Type B pancreatic cell (in vitro differentiated cells): Measurements from ENCODE around the gene IPCEF1. TPM values are rescaled to one million over a fixed set of nuclear protein-coding genes. Genes with fewer than 3 reads are reported as not detected.

ENCODE experiments used
- DNase-seq: peaks from one replicate; pipeline ENCODE4 v3.0.0; 2021; ENCODE audit warnings: mixed read lengths; ENCODE audit not compliant: unreplicated experiment; ENCODE audit errors: extremely low spot score
- H3K27ac Mint-ChIP-seq: 2 replicates; pipeline ENCODE4 v1.8.0; 2021; ENCODE audit warnings: mild to moderate bottlenecking, mixed read lengths
- H3K27me3 Mint-ChIP-seq: 2 replicates; pipeline ENCODE4 v1.8.0; 2021; ENCODE audit warnings: mixed read lengths
- H3K36me3 Mint-ChIP-seq: 2 replicates; pipeline ENCODE4 v1.8.0; 2021; ENCODE audit warnings: mixed read lengths
- H3K4me1 Mint-ChIP-seq: one replicate; pipeline ENCODE4 v1.8.0; 2021; ENCODE audit warnings: mixed read lengths; ENCODE audit not compliant: unreplicated experiment
- H3K4me3 Mint-ChIP-seq: 2 replicates; pipeline ENCODE4 v1.8.0; 2021; ENCODE audit warnings: mild to moderate bottlenecking, mixed read lengths
- H3K9me3 Mint-ChIP-seq: 2 replicates; pipeline ENCODE4 v1.8.0; 2021; ENCODE audit warnings: mixed read lengths
- total RNA-seq: library from RNA; stranded (reverse); gene quantifications from 2 replicates; pipeline ENCODE4 v1.2.1, GENCODE V29; 2021; ENCODE audit warnings: low replicate concordance
- TF ChIP-seq, protein P1 (sequence below): fragments of 200-600 bp; sonication (generic); conservative IDR thresholded peaks from 2 replicates; pipeline ENCODE4 v1.5.0; 2021; ENCODE audit warnings: antibody characterized with exemption, mild to moderate bottlenecking

The IPCEF1 gene
- total RNA-seq, 1 donor from 2014 or later = 1.0 TPM

DNA sequence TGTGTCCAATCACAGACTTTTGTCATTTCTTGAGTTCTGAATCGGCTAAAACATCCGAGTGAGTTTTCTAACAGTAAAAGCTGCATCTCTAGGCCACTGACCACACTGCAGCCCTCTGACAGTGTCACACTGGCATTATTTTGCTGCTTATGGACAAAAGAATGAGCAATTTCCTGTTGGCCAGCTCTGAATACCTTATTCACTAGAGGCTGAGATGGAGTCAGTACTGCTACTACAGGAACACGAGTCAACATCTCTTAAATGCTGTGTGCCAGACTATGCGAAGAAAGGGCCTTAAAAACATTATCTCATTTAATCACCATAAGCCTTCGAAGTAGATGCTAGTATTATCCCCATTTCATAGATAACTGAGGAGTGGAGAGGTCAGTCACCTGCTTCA, 42.5 kb upstream of the IPCEF1 start:
- H3K36me3 Mint-ChIP-seq = peaks cover 29% of the 10 kb centered on the region
- no peak for DNase-seq
- H3K27ac Mint-ChIP-seq = no peak overlapping the region
- H3K27me3 Mint-ChIP-seq = no peaks in the 10 kb centered on the region
- peaks cover 13% of the 10 kb centered on the region for H3K4me1 Mint-ChIP-seq
- no peaks in the 10 kb centered on the region for H3K9me3 Mint-ChIP-seq
- H3K4me3 Mint-ChIP-seq = no peak overlapping the region
- TF ChIP-seq, protein P1, sequence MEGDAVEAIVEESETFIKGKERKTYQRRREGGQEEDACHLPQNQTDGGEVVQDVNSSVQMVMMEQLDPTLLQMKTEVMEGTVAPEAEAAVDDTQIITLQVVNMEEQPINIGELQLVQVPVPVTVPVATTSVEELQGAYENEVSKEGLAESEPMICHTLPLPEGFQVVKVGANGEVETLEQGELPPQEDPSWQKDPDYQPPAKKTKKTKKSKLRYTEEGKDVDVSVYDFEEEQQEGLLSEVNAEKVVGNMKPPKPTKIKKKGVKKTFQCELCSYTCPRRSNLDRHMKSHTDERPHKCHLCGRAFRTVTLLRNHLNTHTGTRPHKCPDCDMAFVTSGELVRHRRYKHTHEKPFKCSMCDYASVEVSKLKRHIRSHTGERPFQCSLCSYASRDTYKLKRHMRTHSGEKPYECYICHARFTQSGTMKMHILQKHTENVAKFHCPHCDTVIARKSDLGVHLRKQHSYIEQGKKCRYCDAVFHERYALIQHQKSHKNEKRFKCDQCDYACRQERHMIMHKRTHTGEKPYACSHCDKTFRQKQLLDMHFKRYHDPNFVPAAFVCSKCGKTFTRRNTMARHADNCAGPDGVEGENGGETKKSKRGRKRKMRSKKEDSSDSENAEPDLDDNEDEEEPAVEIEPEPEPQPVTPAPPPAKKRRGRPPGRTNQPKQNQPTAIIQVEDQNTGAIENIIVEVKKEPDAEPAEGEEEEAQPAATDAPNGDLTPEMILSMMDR = no peak

DNA sequence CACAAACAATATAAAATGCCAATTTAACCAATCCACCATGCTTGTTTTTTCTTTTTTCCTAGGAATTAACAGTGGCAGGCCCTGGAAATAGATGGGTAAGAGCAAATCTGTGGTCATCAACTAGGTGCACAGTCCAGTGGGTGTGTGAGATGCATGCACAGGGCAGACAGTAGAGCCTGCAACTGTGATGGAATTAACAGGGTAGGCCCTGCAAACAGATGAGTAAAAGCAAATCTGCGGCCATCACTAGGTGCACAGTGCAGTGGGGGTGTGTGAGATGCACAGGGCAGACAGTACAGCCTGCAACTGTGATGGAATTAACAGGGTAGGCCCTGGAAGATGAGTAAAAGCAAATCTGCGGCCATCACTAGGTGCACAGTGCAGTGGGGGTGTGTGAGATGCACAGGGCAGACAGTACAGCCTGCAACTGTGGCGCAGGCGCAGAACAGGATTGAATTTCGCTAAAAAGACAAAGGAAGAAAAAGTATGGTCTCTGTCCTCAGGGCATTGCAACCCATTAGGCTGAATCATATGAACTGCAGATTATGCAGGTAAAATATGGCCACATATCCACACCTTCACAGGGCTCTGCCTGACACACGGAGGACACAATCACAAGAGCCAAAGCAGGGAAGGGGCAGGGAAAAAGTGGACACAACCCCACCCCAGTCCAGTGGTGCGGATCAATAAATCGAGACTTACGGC, 41.0 kb upstream of the IPCEF1 start:
- H3K27me3 Mint-ChIP-seq = no peaks in the 10 kb centered on the region
- peaks cover 29% of the 10 kb centered on the region for H3K36me3 Mint-ChIP-seq
- H3K27ac Mint-ChIP-seq = no peak overlapping the region
- no peak for DNase-seq
- peaks cover 13% of the 10 kb centered on the region for H3K4me1 Mint-ChIP-seq
- TF ChIP-seq, protein P1 = no peak
- no peaks in the 10 kb centered on the region for H3K9me3 Mint-ChIP-seq
- H3K4me3 Mint-ChIP-seq = no peak overlapping the region

DNA sequence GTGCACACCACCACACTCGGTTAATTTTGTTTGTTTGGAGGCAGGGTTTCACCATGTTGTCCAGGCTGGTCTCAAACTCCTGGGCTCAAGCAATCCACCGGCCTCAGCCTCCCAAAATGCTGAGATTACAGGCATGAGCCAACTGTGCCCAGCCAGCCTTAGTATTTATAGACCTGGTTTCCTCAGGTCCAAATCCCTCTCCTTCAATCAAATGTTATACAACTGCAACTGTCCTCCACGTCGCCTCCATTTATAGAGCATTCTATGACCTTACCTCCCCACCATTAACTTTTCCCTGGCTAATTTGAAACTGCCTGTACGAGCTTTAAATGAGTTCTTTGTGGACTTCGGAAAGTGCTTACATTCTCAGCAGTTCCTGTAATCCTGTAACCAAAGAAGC, 39.3 kb upstream of the IPCEF1 start:
- no peak overlapping the region for H3K27ac Mint-ChIP-seq
- H3K9me3 Mint-ChIP-seq = no peaks in the 10 kb centered on the region
- H3K4me1 Mint-ChIP-seq = peaks cover 4% of the 10 kb centered on the region
- DNase-seq = no peak
- no peaks in the 10 kb centered on the region for H3K27me3 Mint-ChIP-seq
- no peak overlapping the region for H3K4me3 Mint-ChIP-seq
- H3K36me3 Mint-ChIP-seq = peaks cover 18% of the 10 kb centered on the region
- TF ChIP-seq, protein P1 = no peak

DNA sequence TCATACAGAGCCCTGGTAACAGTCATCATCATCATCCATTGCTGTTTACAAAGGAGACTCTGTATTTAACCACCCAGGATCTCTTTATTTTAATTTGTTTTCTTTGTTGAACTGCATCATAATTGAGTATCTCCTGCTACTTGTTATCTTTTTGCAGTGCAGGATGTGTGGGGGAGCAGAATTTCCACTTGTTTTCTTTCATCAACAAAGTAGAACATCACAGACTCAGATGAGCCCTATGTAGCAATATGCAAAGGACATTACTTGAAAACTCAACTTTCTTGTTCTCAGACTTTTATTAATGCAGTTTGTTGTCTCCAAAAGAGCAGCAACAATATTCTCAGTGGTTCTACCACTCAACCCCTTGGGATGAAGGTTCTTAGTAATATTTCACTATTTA, 38.7 kb upstream of the IPCEF1 start:
- Mint-ChIP-seq H3K36me3 (peaks cover 18% of the 10 kb centered on the region), H3K4me1 (peaks cover 4% of the 10 kb centered on the region), H3K27ac (no peak overlapping the region), H3K9me3 (no peaks in the 10 kb centered on the region), H3K4me3 (no peak overlapping the region), H3K27me3 (no peaks in the 10 kb centered on the region)
- TF ChIP-seq, protein P1 = no peak
- DNase-seq = no peak

DNA sequence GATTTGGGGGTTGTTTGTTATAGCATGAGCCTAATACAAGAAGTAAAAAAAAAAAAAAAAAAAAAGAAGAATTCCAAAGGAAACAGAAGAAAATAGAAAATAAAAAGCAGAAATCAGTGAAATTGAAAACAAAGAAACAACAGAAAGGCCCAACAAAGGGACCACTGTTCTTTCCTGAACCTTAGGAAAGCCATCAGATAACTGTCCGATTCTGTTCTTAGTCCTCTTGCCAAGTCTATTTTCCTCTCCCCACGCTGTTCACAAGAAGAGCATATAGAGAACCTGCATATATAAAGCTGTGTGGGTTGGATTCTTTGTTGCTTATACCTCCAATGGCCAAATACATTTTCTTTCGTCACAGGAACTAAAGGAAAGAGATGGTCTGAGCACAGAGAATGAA, 38.0 kb upstream of the IPCEF1 start:
- Mint-ChIP-seq H3K4me3 (no peak overlapping the region), H3K4me1 (peaks cover 4% of the 10 kb centered on the region), H3K9me3 (peaks cover under 1% of the 10 kb centered on the region), H3K27me3 (no peaks in the 10 kb centered on the region), H3K36me3 (peaks cover 16% of the 10 kb centered on the region), H3K27ac (no peak overlapping the region)
- TF ChIP-seq, protein P1 = no peak
- DNase-seq = no peak

DNA sequence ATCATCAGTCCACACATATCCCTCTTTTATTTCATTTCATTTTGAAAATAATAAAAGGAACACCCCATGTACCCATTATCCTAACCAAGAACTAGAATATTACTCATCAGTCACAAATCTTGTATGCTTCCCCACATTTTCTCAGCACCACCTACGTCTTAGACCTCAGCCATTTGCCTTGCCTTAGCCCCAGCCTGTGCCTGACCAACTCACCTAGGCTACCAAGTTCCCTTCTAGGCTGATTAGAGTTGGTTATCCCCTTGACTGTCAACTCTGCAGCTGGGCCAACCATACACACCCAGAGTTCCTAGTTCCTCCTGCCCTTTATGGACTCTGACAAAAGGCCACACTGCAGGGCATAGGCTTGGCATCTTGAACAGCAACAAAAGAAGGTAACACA, 33.4 kb upstream of the IPCEF1 start:
- no peak overlapping the region for H3K4me3 Mint-ChIP-seq
- H3K27me3 Mint-ChIP-seq = no peaks in the 10 kb centered on the region
- TF ChIP-seq, protein P1 = no peak
- no peak overlapping the region for H3K27ac Mint-ChIP-seq
- H3K36me3 Mint-ChIP-seq = peaks cover 4% of the 10 kb centered on the region
- peaks cover 11% of the 10 kb centered on the region for H3K9me3 Mint-ChIP-seq
- peaks cover 8% of the 10 kb centered on the region for H3K4me1 Mint-ChIP-seq
- DNase-seq = no peak
